Measurements from ENCODE around the gene NAT9. TPM values are rescaled to one million over a fixed set of nuclear protein-coding genes. Genes with fewer than 3 reads are reported as not detected.

The NAT9 gene
- total and polyA plus RNA-seq, 2 donors (not counting 3 experiments of a cell fraction or from before 2014, with no cell fraction given) = 39.3 to 44.8 TPM

- ChIA-PET POLR2A (no interaction called here), CTCF (interaction anchor here (0.8 to 3.3 kb wide), 5 partner anchors 11 to 99 kb away, joined by 3 to 25 read pairs (median 3); no protein-coding TSS in a partner anchor)
- intact Hi-C loops (cut with micrococcal nuclease) (no loop called here), dilution Hi-C loops (cut with MboI; ENCODE audit: extremely low pct_ligation_motif_present, low sequenced_read_pairs) (no loop called here)
- no peak for FAIRE-seq
- Histone ChIP-seq H4K20me1 (replicated peaks; ENCODE audit: control insufficient read depth, extremely low read depth, insufficient read depth, low read length) (no peaks in the 10 kb centered on the region), H3K27ac (ENCODE audit: insufficient read depth, low read depth, low read length) (no peak overlapping the region), H3K9me1 (replicated peaks; ENCODE audit: control insufficient read depth, extremely low read depth, insufficient read depth, low read length) (no peaks in the 10 kb centered on the region), H2AFZ (ENCODE audit: low read depth, low read length) (no peak overlapping the region), H3K4me3 (replicated peaks in 1 of 3; ENCODE audit: insufficient read depth in 1 of 3, low read depth in 1 of 3, low read length in 3 of 3) (no peak overlapping the region), H3K79me2 (ENCODE audit: control insufficient read depth, insufficient read depth, low read length) (no peaks in the 10 kb centered on the region), H3K27me3 (ENCODE audit: control insufficient read depth in 2 of 2, insufficient read depth in 2 of 2, low read length in 2 of 2) (no peaks in the 10 kb centered on the region), H3K4me2 (ENCODE audit: insufficient read depth, low read length) (no peak overlapping the region), H3K9ac (replicated peaks; ENCODE audit: extremely low read depth, insufficient read depth, low read length) (no peak overlapping the region), H3K9me3 (replicated peaks; ENCODE audit: control insufficient read depth, insufficient read depth, low read length) (no peaks in the 10 kb centered on the region), H3K4me1 (ENCODE audit: control insufficient read depth, extremely low read depth, insufficient read depth, low read length) (peaks cover 7% of the 10 kb centered on the region), H3K36me3 (ENCODE audit: control insufficient read depth in 2 of 2, extremely low read depth in 1 of 2, insufficient read depth in 2 of 2, low read length in 2 of 2) (no peaks in the 10 kb centered on the region)
- no TSS peak for BruUV-seq (replicated peaks)
- no peak for DNase-seq (ENCODE audit: low read depth, low spot score)
- TF ChIP-seq POLR2A (IDR thresholded peaks at IDR 0.05; ENCODE audit: low read depth, low read length) = no peak
Measured at GRCh38 chr17:74759941-74760340, 16.2 kb downstream of the NAT9 start.

DNA sequence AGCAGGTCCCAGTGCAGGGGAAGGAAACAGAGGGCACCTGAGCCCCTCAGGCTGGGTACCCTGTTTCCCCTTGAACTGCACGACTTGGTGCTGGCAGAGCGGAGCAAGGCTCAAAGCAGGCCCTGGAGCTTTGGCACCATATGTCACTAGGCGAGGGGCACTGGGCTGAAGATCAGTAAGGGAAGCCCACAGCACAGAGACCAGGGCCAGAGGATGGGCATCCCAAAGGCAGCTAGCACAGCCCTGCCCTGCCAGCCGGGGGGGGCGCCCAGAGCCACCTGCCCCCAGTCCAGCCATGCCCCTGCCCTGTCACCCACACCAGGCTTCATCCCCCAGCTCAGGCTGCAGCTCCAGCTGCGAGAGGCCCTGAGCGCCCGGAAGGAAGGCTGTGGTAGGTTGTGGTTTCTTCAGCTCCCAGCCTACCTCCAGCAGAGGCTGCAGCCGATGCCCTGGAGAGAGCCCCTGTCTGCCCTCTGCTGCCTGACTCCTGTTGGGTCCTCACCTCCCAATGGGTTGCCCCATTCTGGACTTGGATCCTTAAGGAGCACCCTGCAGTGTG lies 16.8 kb downstream of the NAT9 start:
- intact Hi-C loops (cut with micrococcal nuclease) (no loop called here), dilution Hi-C loops (cut with MboI; ENCODE audit: extremely low pct_ligation_motif_present, low sequenced_read_pairs) (no loop called here)
- H2AFZ ChIP-seq (ENCODE audit: low read depth, low read length) = no peak overlapping the region
- H3K4me3 ChIP-seq (replicated peaks in 1 of 3; ENCODE audit: insufficient read depth in 1 of 3, low read depth in 1 of 3, low read length in 3 of 3) = no peak overlapping the region
- no peak for FAIRE-seq
- no peaks in the 10 kb centered on the region for H3K27me3 ChIP-seq (ENCODE audit: control insufficient read depth in 2 of 2, insufficient read depth in 2 of 2, low read length in 2 of 2)
- DNase-seq (ENCODE audit: low read depth, low spot score) = no peak
- H3K36me3 ChIP-seq (ENCODE audit: control insufficient read depth in 2 of 2, extremely low read depth in 1 of 2, insufficient read depth in 2 of 2, low read length in 2 of 2) = no peaks in the 10 kb centered on the region
- H3K9ac ChIP-seq (replicated peaks; ENCODE audit: extremely low read depth, insufficient read depth, low read length) = no peak overlapping the region
- TF ChIP-seq CTCF (IDR thresholded peaks at IDR 0.05; ENCODE audit: extremely low read depth in 1 of 2, insufficient read depth in 1 of 2, low read depth in 1 of 2, low read length in 2 of 2) (no peak), POLR2A (IDR thresholded peaks at IDR 0.05; ENCODE audit: low read depth, low read length) (no peak), POLR2AphosphoS5 (IDR thresholded peaks at IDR 0.05; ENCODE audit: insufficient read depth, low read depth, low read length) (no peak), FOS (IDR thresholded peaks at IDR 0.05; ENCODE audit: borderline replicate concordance, insufficient read depth, low read length) (no peak), JUN (IDR thresholded peaks at IDR 0.05; ENCODE audit: borderline replicate concordance, insufficient read depth, insufficient read length, low read depth) (no peak), GATA2 (IDR thresholded peaks at IDR 0.05; ENCODE audit: insufficient read depth, insufficient read length, low read depth, low read length) (no peak), MYC (IDR thresholded peaks at IDR 0.05; ENCODE audit: low read depth, low read length) (no peak), EZH2 (IDR thresholded peaks at IDR 0.05; ENCODE audit: borderline replicate concordance, low read depth, low read length, severe bottlenecking) (no peak)
- TF ChIP-seq, protein P1, sequence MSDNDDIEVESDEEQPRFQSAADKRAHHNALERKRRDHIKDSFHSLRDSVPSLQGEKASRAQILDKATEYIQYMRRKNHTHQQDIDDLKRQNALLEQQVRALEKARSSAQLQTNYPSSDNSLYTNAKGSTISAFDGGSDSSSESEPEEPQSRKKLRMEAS (IDR thresholded peaks at IDR 0.05; ENCODE audit: insufficient read depth, insufficient read length) = no peak
- no peak overlapping the region for H3K4me2 ChIP-seq (ENCODE audit: insufficient read depth, low read length)
- BruUV-seq (replicated peaks) = no TSS peak
- H3K27ac ChIP-seq (ENCODE audit: insufficient read depth, low read depth, low read length) = no peak overlapping the region
- no peaks in the 10 kb centered on the region for H3K79me2 ChIP-seq (ENCODE audit: control insufficient read depth, insufficient read depth, low read length)
- H3K9me3 ChIP-seq (replicated peaks; ENCODE audit: control insufficient read depth, insufficient read depth, low read length) = no peaks in the 10 kb centered on the region
- ChIA-PET CTCF (interaction anchor here (3.3 to 3.5 kb wide), 2 partner anchors 12 to 13 kb away, joined by 14 to 25 read pairs; no protein-coding TSS in a partner anchor), POLR2A (no interaction called here)
- H3K9me1 ChIP-seq (replicated peaks; ENCODE audit: control insufficient read depth, extremely low read depth, insufficient read depth, low read length) = no peaks in the 10 kb centered on the region
- peaks cover 7% of the 10 kb centered on the region for H3K4me1 ChIP-seq (ENCODE audit: control insufficient read depth, extremely low read depth, insufficient read depth, low read length)
- H4K20me1 ChIP-seq (replicated peaks; ENCODE audit: control insufficient read depth, extremely low read depth, insufficient read depth, low read length) = no peaks in the 10 kb centered on the region

Data from endothelial cell of umbilical vein (primary cell).